ENCODE results near the gene RAB13. TPM values are rescaled to one million over a fixed set of nuclear protein-coding genes. Genes with fewer than 3 reads are reported as not detected.

RAB13 gene
- total RNA-seq, 1 experiment from 2014 or later = 42.3 TPM

DNA sequence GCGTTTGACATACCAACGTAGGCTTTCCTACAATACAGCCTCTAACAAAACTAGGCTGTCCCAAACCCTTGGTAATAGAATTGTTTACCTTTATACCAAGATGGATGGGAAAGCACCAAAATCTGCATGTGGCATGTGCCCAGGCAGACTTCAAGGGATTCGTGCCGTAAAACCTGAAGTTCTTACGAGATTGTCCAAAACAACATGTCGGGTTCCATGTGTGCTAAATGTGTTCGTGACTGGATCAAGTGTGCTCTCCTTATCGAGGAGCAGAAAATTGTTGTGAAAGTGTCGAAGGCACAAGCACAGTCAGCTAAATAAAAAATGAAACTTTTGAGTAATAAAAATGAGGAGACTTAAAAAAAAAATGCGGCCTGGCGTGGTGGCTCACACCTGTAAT, 9.5 kb upstream of the RAB13 start:
- H2AFZ ChIP-seq (ENCODE audit: low read length) = no peak overlapping the region
- BruUV-seq (replicated peaks) = no TSS peak
- no peak overlapping the region for H3K27ac ChIP-seq (ENCODE audit: low read length)
- no peaks in the 10 kb centered on the region for H3K9me3 ChIP-seq (ENCODE audit: low read length)
- ChIA-PET POLR2A (ENCODE audit: unreplicated experiment) (no interaction called here), CTCF (no interaction called here)
- no peak overlapping the region for H3K4me2 ChIP-seq (ENCODE audit: low read length)
- intact Hi-C loops (cut with micrococcal nuclease) = no loop called here
- peaks cover 27% of the 10 kb centered on the region for H3K36me3 ChIP-seq (ENCODE audit: low read depth, low read length)
- DNase-seq (no peak), ATAC-seq (no peak)
- H4K20me1 ChIP-seq (ENCODE audit: low read length) = peaks cover 17% of the 10 kb centered on the region
- no peak overlapping the region for H3K9ac ChIP-seq (ENCODE audit: low read length)
- TF ChIP-seq, protein P1, sequence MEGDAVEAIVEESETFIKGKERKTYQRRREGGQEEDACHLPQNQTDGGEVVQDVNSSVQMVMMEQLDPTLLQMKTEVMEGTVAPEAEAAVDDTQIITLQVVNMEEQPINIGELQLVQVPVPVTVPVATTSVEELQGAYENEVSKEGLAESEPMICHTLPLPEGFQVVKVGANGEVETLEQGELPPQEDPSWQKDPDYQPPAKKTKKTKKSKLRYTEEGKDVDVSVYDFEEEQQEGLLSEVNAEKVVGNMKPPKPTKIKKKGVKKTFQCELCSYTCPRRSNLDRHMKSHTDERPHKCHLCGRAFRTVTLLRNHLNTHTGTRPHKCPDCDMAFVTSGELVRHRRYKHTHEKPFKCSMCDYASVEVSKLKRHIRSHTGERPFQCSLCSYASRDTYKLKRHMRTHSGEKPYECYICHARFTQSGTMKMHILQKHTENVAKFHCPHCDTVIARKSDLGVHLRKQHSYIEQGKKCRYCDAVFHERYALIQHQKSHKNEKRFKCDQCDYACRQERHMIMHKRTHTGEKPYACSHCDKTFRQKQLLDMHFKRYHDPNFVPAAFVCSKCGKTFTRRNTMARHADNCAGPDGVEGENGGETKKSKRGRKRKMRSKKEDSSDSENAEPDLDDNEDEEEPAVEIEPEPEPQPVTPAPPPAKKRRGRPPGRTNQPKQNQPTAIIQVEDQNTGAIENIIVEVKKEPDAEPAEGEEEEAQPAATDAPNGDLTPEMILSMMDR (conservative IDR thresholded peaks at IDR 0.05; ENCODE audit: low read depth, low read length) = no peak
- TF ChIP-seq EZH2 (IDR thresholded peaks at IDR 0.05; ENCODE audit: low read length, unreplicated experiment) (no peak), EZH2phosphoT487 (IDR thresholded peaks at IDR 0.05; ENCODE audit: borderline replicate concordance, low read length) (no peak)
- H3K27me3 ChIP-seq (ENCODE audit: low read length) = no peaks in the 10 kb centered on the region
- H3K4me3 ChIP-seq (ENCODE audit: low read length) = no peak overlapping the region
- peaks cover 14% of the 10 kb centered on the region for H3F3A ChIP-seq (ENCODE audit: low read length, unreplicated experiment)
- no peaks in the 10 kb centered on the region for H3K9me2 ChIP-seq (replicated peaks; ENCODE audit: low read length)
- H3K4me1 ChIP-seq (ENCODE audit: insufficient read depth, low read length) = peaks cover 14% of the 10 kb centered on the region
- H3K79me2 ChIP-seq (ENCODE audit: low read length) = peaks cover 23% of the 10 kb centered on the region

DNA sequence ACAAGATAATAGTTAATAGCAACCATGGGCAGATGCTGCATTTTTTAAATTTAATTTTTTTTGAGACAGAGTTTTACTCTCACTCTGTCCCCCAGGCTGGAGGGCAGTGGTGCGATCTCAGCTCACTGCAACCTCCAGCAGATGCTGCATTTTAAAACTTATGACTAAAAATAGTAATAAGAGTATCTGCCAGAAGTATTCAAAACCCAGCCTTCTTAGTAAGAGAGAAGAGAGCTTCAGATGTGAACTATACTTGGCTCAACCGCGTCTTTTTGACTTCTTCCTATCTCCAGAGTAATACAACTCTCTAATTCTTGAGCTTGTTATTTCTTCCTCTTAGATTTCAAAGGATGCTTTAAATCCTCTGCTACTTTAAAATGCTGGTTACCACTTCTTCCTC, 9.1 kb upstream of the RAB13 start:
- Histone ChIP-seq H3K9me2 (replicated peaks; ENCODE audit: low read length) (no peaks in the 10 kb centered on the region), H3K27me3 (ENCODE audit: low read length) (no peaks in the 10 kb centered on the region), H4K20me1 (ENCODE audit: low read length) (peaks cover 17% of the 10 kb centered on the region), H3K9me3 (ENCODE audit: low read length) (no peaks in the 10 kb centered on the region), H3K27ac (ENCODE audit: low read length) (no peak overlapping the region), H3K36me3 (ENCODE audit: low read depth, low read length) (peaks cover 27% of the 10 kb centered on the region), H3K4me2 (ENCODE audit: low read length) (no peak overlapping the region), H3K4me3 (ENCODE audit: low read length) (no peak overlapping the region), H2AFZ (ENCODE audit: low read length) (no peak overlapping the region), H3F3A (ENCODE audit: low read length, unreplicated experiment) (peaks cover 14% of the 10 kb centered on the region), H3K9ac (ENCODE audit: low read length) (no peak overlapping the region), H3K4me1 (ENCODE audit: insufficient read depth, low read length) (peaks cover 14% of the 10 kb centered on the region), H3K79me2 (ENCODE audit: low read length) (peaks cover 24% of the 10 kb centered on the region)
- BruUV-seq (replicated peaks) = no TSS peak
- no peak for ATAC-seq
- POLR2A ChIA-PET (ENCODE audit: unreplicated experiment) = interaction anchor here (0.6 kb wide), 1 partner anchor 226 kb away, joined by 4 read pairs; no protein-coding TSS in a partner anchor
- no peak for DNase-seq
- CTCF ChIA-PET = no interaction called here
- TF ChIP-seq EZH2phosphoT487 (IDR thresholded peaks at IDR 0.05; ENCODE audit: borderline replicate concordance, low read length) (no peak), EZH2 (IDR thresholded peaks at IDR 0.05; ENCODE audit: low read length, unreplicated experiment) (no peak)
- TF ChIP-seq, protein P1 (conservative IDR thresholded peaks at IDR 0.05; ENCODE audit: low read depth, low read length) = no peak
- intact Hi-C loops (cut with micrococcal nuclease) = no loop called here

GRCh38 chr1:153991806-153992205, 5.7 kb upstream of the RAB13 start:
- Histone ChIP-seq H4K20me1 (ENCODE audit: low read length) (peaks cover 17% of the 10 kb centered on the region), H3K9me2 (replicated peaks; ENCODE audit: low read length) (no peaks in the 10 kb centered on the region), H3K27ac (ENCODE audit: low read length) (no peak overlapping the region), H3K4me3 (ENCODE audit: low read length) (peak overlapping the region; percentile 94), H3K36me3 (ENCODE audit: low read depth, low read length) (peaks cover 27% of the 10 kb centered on the region), H3K79me2 (ENCODE audit: low read length) (peaks cover 24% of the 10 kb centered on the region), H3K9ac (ENCODE audit: low read length) (peak overlapping the region; percentile 95), H3F3A (ENCODE audit: low read length, unreplicated experiment) (peaks cover 14% of the 10 kb centered on the region), H2AFZ (ENCODE audit: low read length) (no peak overlapping the region), H3K9me3 (ENCODE audit: low read length) (no peaks in the 10 kb centered on the region), H3K4me2 (ENCODE audit: low read length) (peak overlapping the region; percentile 83), H3K4me1 (ENCODE audit: insufficient read depth, low read length) (peaks cover 14% of the 10 kb centered on the region), H3K27me3 (ENCODE audit: low read length) (no peaks in the 10 kb centered on the region)
- TF ChIP-seq EZH2phosphoT487 (IDR thresholded peaks at IDR 0.05; ENCODE audit: borderline replicate concordance, low read length) = no peak
- TF ChIP-seq, protein P1 (conservative IDR thresholded peaks at IDR 0.05; ENCODE audit: low read depth, low read length) = no peak
- TF ChIP-seq EZH2 (IDR thresholded peaks at IDR 0.05; ENCODE audit: low read length, unreplicated experiment) = no peak
- BruUV-seq (replicated peaks) = no TSS peak
- ChIA-PET CTCF (no interaction called here), POLR2A (ENCODE audit: unreplicated experiment) (no interaction called here)
- no peak for ATAC-seq
- intact Hi-C loops (cut with micrococcal nuclease) = no loop called here
- no peak for DNase-seq

Measured in PC-3 (cell line).